AG04449 (cell line): ENCODE results near the gene KIF17.
A peak's percentile ranks its signal among the peaks of the same experiment; 100 is the strongest.

ENCODE experiments used
- CTCF ChIA-PET: fragments of 350-600 bp; formaldehyde crosslinking; extraction: SDS; loops from one replicate; lab custom pipeline; 2021; ENCODE audit warnings: antibody characterized with exemption; lab: Yijun Ruan, JAX
- POLR2A ChIA-PET: fragments of 400-600, 350-600 bp; formaldehyde crosslinking; extraction: SDS; loops from one replicate; lab custom pipeline; 2020; ENCODE audit warnings: antibody characterized with exemption, inconsistent platforms; lab: Yijun Ruan, JAX
- DNase-seq: peaks from one replicate; pipeline ENCODE4 v3.0.0-alpha.2; 2010; ENCODE audit warnings: low read depth, low spot score
- H3K4me3 ChIP-seq: 2 replicates; pipeline ENCODE4 v1.5.1; 2011; ENCODE audit warnings: low read depth, mild to moderate bottlenecking, control low read depth, low read length
- TF ChIP-seq, protein P1 (sequence below): IDR thresholded peaks from one replicate; pipeline ENCODE4 v1.5.1; 2011; ENCODE audit warnings: mild to moderate bottlenecking, moderate library complexity, low read length, control low read depth, inconsistent platforms; ENCODE audit not compliant: insufficient read depth; ENCODE audit errors: missing control alignments

Gene KIF17

DNA sequence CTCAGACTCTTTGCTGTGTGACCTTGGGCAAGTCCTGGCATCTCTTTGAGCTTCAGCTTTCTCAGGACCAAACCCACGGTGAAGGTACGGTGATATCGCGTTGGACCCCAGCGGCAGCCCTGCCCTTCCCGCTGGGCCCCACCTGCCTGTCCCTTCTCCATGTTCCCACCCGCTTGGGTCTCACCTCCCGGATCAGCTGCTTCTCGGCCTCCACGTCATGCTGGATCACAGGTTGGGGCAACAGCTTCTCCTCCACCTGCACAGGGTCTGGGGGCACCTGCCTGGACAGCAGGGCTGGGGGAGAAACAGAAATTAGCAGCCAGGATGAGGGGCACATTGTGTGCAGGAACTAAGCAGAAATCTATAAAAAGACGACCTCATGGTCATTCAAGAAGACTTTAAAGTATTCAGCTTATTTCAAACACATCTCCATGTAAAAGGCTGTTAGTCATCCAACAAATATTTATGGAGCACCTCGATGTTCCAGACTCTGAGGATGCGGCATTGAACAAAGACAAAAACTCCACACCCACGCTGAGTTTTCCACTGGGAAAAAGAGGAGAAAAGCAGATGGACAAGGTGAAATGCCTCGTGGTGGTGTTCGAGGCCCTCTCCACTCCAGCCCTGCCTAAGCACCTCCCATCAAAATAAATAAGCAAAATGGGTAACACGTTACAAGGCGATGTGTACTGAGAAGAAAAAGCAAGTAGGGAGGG lies 19.5 kb downstream of the KIF17 start:
- TF ChIP-seq, protein P1, sequence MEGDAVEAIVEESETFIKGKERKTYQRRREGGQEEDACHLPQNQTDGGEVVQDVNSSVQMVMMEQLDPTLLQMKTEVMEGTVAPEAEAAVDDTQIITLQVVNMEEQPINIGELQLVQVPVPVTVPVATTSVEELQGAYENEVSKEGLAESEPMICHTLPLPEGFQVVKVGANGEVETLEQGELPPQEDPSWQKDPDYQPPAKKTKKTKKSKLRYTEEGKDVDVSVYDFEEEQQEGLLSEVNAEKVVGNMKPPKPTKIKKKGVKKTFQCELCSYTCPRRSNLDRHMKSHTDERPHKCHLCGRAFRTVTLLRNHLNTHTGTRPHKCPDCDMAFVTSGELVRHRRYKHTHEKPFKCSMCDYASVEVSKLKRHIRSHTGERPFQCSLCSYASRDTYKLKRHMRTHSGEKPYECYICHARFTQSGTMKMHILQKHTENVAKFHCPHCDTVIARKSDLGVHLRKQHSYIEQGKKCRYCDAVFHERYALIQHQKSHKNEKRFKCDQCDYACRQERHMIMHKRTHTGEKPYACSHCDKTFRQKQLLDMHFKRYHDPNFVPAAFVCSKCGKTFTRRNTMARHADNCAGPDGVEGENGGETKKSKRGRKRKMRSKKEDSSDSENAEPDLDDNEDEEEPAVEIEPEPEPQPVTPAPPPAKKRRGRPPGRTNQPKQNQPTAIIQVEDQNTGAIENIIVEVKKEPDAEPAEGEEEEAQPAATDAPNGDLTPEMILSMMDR: no peak
- peak; percentile 28 for DNase-seq
- POLR2A ChIA-PET: interaction anchor here (0.5 to 2.8 kb wide), 5 partner anchors 9 to 481 kb away, joined by 3 to 17 read pairs (median 3); partner anchors contain the start of gene HP1BP3

GRCh38 chr1:20697563-20697962 lies 20.2 kb downstream of the KIF17 start:
- ChIA-PET CTCF (interaction anchor here (0.7 to 9.2 kb wide), 40 partner anchors 9 to 671 kb away, joined by 3 to 185 read pairs (median 4); partner anchors contain the start of genes HP1BP3 and SH2D5), POLR2A (interaction anchor here (2.8 kb wide), 1 partner anchor 90 kb away, joined by 17 read pairs; the partner anchor contains the start of gene HP1BP3)
- no peak overlapping the region for H3K4me3 ChIP-seq

More for the DNA sequence above, 19.5 kb downstream of the KIF17 start:
- CTCF ChIA-PET: interaction anchor here (0.6 to 9.2 kb wide), 22 partner anchors 8 to 670 kb away, joined by 3 to 185 read pairs (median 4); partner anchors contain the start of genes CDA and HP1BP3
- no peak overlapping the region for H3K4me3 ChIP-seq

GRCh38 chr1:20696397-20697333 lies 21.1 kb downstream of the KIF17 start:
- TF ChIP-seq, protein P1: peak; percentile 90
- ChIA-PET POLR2A (interaction anchor here (0.7 to 2.8 kb wide), 3 partner anchors 90 to 499 kb away, joined by 3 to 17 read pairs (median 5); partner anchors contain the start of gene HP1BP3), CTCF (interaction anchor here (0.6 to 9.2 kb wide), 78 partner anchors 8 to 682 kb away, joined by 3 to 185 read pairs (median 4); partner anchors contain the start of genes HP1BP3, KIF17 and SH2D5)
- peak; percentile 70 for DNase-seq
- H3K4me3 ChIP-seq: peak overlapping the region; percentile 70

More at GRCh38 chr1:20697563-20697962, 20.2 kb downstream of the KIF17 start:
- no peak for DNase-seq
- TF ChIP-seq, protein P1: no peak

- no peak overlapping the region for H3K4me3 ChIP-seq
- TF ChIP-seq, protein P1: no peak
- ChIA-PET CTCF (interaction anchor here (0.7 to 9.2 kb wide), 20 partner anchors 9 to 673 kb away, joined by 3 to 185 read pairs (median 4); partner anchors contain the start of gene HP1BP3), POLR2A (no interaction called here)
- DNase-seq: no peak
These were observed 22.3 kb downstream of the KIF17 start for GRCh38 chr1:20695515-20695914.

- ChIA-PET POLR2A (no interaction called here), CTCF (interaction anchor here (0.8 to 9.2 kb wide), 5 partner anchors 13 to 675 kb away, joined by 3 to 185 read pairs (median 5); no protein-coding TSS in a partner anchor)
- TF ChIP-seq, protein P1: no peak
- no peak for DNase-seq
- H3K4me3 ChIP-seq: no peak overlapping the region
These were observed 24.2 kb downstream of the KIF17 start for GRCh38 chr1:20693623-20694022.
